GM12878 (cell line): Measurements from ENCODE around the gene ATP6V1G2. TPM values are rescaled to one million over a fixed set of nuclear protein-coding genes. Genes with fewer than 3 reads are reported as not detected.

ENCODE experiments used
- ATF2 ChIP-seq: IDR thresholded peaks from 2 replicates; pipeline ENCODE4 v1.6.1; 2012; ENCODE audit warnings: low read length, inconsistent platforms
- BRCA1 ChIP-seq: IDR thresholded peaks from 2 replicates; pipeline ENCODE4 v1.6.1; 2011; ENCODE audit warnings: low read depth, low read length, improper control_type of control experiment
- CHD1 ChIP-seq: IDR thresholded peaks from 2 replicates; pipeline ENCODE4 v1.6.1; 2012; ENCODE audit warnings: low read depth, low read length, improper control_type of control experiment
- CHD4 ChIP-seq: fragments of 200-600 bp; sonication (generic); IDR thresholded peaks from 2 replicates; pipeline ENCODE4 v1.6.1; 2016; ENCODE audit warnings: mild to moderate bottlenecking
- ELK1 ChIP-seq: IDR thresholded peaks from 2 replicates; pipeline ENCODE4 v1.6.1; 2012; ENCODE audit warnings: low read depth, low read length, improper control_type of control experiment
- GABPA ChIP-seq: IDR thresholded peaks from 2 replicates; pipeline ENCODE4 v1.6.1; 2014; ENCODE audit warnings: antibody characterized with exemption, low read depth, mild to moderate bottlenecking, inconsistent platforms
- IKZF1 ChIP-seq: fragments of 450-650 bp; conservative IDR thresholded peaks from 2 replicates; pipeline ENCODE4 v1.6.1; 2017; ENCODE audit warnings: antibody characterized with exemption, mild to moderate bottlenecking
- IRF4 ChIP-seq: IDR thresholded peaks from 2 replicates; pipeline ENCODE4 v1.6.1; 2011; ENCODE audit warnings: low read depth, low read length
- MAX ChIP-seq: IDR thresholded peaks from 2 replicates; pipeline ENCODE4 v1.6.1; 2012; ENCODE audit warnings: low read depth, low read length, improper control_type of control experiment
- MYB ChIP-seq: fragments of 150-350 bp; IDR thresholded peaks from 2 replicates; pipeline ENCODE4 v1.6.1; 2014; ENCODE audit warnings: mild to moderate bottlenecking, low read depth, low read length, borderline replicate concordance
- RAD21 ChIP-seq: IDR thresholded peaks from 2 replicates; pipeline ENCODE4 v1.6.1; 2011; ENCODE audit warnings: mild to moderate bottlenecking, low read depth, low read length, moderate library complexity; ENCODE audit not compliant: insufficient read depth
- SP1 ChIP-seq: IDR thresholded peaks from one replicate; pipeline ENCODE4 v1.6.1; 2011; ENCODE audit warnings: low read depth, low read length
- SREBF1 ChIP-seq: IDR thresholded peaks from 2 replicates; pipeline ENCODE4 v1.6.1; 2012; ENCODE audit warnings: mild to moderate bottlenecking, low read length
- SREBF2 ChIP-seq: IDR thresholded peaks from 2 replicates; pipeline ENCODE4 v1.6.1; 2012; ENCODE audit warnings: mild to moderate bottlenecking, low read length
- TCF12 ChIP-seq: IDR thresholded peaks from 2 replicates; pipeline ENCODE4 v1.6.1; 2011; ENCODE audit warnings: low read depth, mild to moderate bottlenecking, low read length
- USF2 ChIP-seq: IDR thresholded peaks from 2 replicates; pipeline ENCODE4 v1.6.1; 2011; ENCODE audit warnings: low read depth, low read length, improper control_type of control experiment, borderline replicate concordance
- YY1 ChIP-seq: IDR thresholded peaks from 2 replicates; pipeline ENCODE4 v1.6.1; 2011; ENCODE audit warnings: low read depth, mild to moderate bottlenecking, low read length
- polyA plus RNA-seq, 11 experiments: library from polyadenylated mRNA; depleted of rRNA in 4 of 11; unstranded in 6 of 11; stranded (reverse) in 5 of 11; fragments of >200 nt; fragmentation: Nextera tagmentation in 4 of 11; fragmentation: Illumina TruSeq in 1 of 11; extraction: Ambion mirVana in 4 of 11; extraction: Trizol in 1 of 11; gene quantifications; 1 replicate in 1 of 11; 2 replicates in 10 of 11; pipeline versions ENCODE4 v1.2.1 to v1.2.3, GENCODE V29; 2011 to 2016; ENCODE audit warnings: inconsistent platforms in 2 of 11, missing spikeins in 2 of 11, low read depth in 1 of 11
- total RNA-seq, 4 experiments: library from RNA; depleted of rRNA in 3 of 4; stranded (reverse); fragments of >200 nt in 3 of 4; fragmentation: Illumina TruSeq in 1 of 4; extraction: Trizol in 1 of 4; gene quantifications; 2 replicates each; pipeline versions ENCODE4 v1.2.1 to v1.2.3, GENCODE V29; 2013 to 2021
- TF ChIP-seq, protein P1 (sequence below): IDR thresholded peaks from 2 replicates; pipeline ENCODE4 v1.6.1; 2011; ENCODE audit warnings: borderline replicate concordance, low read depth, mild to moderate bottlenecking, moderate library complexity, low read length; ENCODE audit not compliant: insufficient read depth, poor library complexity, severe bottlenecking
- TF ChIP-seq, protein P2 (sequence below): fragments of 450-650 bp; formaldehyde crosslinking; IDR thresholded peaks from 2 replicates; pipeline ENCODE4 v1.4.0; 2022; ENCODE audit warnings: mild to moderate bottlenecking, moderate library complexity

ATP6V1G2 gene
- total and polyA plus RNA-seq, 10 of the 15 experiments (the other 5 are each of a cell fraction or from before 2014, with no cell fraction given): 0.45 to 8.9 (median 2.8) TPM

DNA sequence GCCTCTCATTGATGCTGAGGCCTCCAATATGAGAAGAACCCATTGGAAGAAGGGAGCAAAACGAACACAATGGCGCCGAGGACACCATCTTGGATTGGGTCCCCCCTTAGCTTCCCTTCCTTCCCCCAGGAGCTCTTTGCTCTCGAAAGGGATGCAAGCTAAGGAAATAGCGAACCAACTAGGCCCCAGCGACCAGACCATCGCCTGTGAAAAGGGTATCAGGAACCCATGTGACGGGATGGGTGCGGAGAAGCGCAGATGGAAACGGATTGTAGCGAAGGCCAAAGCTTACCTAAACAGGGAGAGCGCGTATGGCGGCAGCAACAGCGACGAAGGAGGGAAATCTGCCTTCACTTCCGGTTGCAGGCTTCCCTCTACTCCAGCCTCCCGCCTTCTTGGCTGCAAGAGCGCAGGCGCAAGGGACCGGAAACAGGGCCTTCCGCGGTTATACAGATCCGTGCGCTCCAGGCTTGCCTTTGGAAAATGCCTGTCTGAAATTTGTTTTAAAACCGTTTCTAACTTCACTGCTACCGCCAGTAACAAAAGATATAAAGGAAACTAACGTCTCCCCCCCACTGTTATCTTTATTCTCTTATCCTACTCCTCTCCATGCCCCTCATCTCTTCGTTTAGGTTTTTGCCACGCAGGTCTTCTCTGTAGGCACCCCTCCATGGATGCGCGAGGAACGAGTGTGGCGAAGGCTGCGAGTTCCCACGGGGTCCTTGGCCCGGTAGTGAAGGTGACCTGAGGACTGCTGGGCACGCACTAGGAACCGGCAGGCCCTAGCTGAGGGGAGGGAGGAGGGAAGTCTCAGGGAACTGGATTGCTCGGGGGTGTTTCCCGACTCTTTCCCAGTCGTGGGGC lies 4.5 kb downstream of the ATP6V1G2 start, which contains the start of gene DDX39B (continued):
- TF ChIP-seq USF2: no peak; the same call in 1 of the 2 replicates
- no peak for TF ChIP-seq RAD21
- TF ChIP-seq TCF12: peak; percentile 59; the same call in 1 of the 2 replicates
- peak; percentile 70; the same call in 1 of the 2 replicates for TF ChIP-seq IRF4
- peak; percentile 69 for TF ChIP-seq CHD1
- no peak for TF ChIP-seq SREBF2
- TF ChIP-seq, protein P1, sequence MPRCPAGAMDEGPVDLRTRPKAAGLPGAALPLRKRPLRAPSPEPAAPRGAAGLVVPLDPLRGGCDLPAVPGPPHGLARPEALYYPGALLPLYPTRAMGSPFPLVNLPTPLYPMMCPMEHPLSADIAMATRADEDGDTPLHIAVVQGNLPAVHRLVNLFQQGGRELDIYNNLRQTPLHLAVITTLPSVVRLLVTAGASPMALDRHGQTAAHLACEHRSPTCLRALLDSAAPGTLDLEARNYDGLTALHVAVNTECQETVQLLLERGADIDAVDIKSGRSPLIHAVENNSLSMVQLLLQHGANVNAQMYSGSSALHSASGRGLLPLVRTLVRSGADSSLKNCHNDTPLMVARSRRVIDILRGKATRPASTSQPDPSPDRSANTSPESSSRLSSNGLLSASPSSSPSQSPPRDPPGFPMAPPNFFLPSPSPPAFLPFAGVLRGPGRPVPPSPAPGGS: no peak
- TF ChIP-seq SREBF1: no peak
- TF ChIP-seq CHD4: no peak
- no peak for TF ChIP-seq ATF2
- TF ChIP-seq MAX: peak; percentile 91
- peak; percentile 60 for TF ChIP-seq SP1
- TF ChIP-seq YY1: peak; percentile 95
- peak; percentile 83 for TF ChIP-seq GABPA
- TF ChIP-seq, protein P2, sequence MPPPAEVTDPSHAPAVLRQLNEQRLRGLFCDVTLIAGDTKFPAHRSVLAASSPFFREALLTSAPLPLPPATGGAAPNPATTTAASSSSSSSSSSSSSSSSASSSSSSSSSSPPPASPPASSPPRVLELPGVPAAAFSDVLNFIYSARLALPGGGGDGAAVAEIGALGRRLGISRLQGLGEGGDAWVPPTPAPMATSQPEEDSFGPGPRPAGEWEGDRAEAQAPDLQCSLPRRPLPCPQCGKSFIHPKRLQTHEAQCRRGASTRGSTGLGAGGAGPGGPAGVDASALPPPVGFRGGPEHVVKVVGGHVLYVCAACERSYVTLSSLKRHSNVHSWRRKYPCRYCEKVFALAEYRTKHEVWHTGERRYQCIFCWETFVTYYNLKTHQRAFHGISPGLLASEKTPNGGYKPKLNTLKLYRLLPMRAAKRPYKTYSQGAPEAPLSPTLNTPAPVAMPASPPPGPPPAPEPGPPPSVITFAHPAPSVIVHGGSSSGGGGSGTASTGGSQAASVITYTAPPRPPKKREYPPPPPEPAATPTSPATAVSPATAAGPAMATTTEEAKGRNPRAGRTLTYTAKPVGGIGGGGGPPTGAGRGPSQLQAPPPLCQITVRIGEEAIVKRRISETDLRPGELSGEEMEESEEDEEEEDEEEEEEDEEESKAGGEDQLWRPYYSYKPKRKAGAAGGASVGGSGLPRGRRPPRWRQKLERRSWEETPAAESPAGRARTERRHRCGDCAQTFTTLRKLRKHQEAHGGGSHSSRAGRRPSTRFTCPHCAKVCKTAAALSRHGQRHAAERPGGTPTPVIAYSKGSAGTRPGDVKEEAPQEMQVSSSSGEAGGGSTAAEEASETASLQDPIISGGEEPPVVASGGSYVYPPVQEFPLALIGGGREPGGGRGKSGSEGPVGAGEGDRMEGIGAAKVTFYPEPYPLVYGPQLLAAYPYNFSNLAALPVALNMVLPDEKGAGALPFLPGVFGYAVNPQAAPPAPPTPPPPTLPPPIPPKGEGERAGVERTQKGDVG (CRISPR knock-in tag): no peak
- TF ChIP-seq BRCA1: no peak
- peak; percentile 87 for TF ChIP-seq IKZF1
- peak; percentile 99 for TF ChIP-seq ELK1
- peak; percentile 97 for TF ChIP-seq MYB
